Measurements from ENCODE around the gene MYDGF.
"Not testable (repeated sequence)": the region's sequence is repeated elsewhere in the genome, so short reads cannot be mapped to it uniquely, and the experiment has no call there.

MYDGF gene

GRCh38 chr19:4700693-4700970 is 30.5 kb upstream of the MYDGF start:
- DNase-seq (ENCODE audit: low read depth in 1 of 2, low spot score in 1 of 2) = no peak

DNA sequence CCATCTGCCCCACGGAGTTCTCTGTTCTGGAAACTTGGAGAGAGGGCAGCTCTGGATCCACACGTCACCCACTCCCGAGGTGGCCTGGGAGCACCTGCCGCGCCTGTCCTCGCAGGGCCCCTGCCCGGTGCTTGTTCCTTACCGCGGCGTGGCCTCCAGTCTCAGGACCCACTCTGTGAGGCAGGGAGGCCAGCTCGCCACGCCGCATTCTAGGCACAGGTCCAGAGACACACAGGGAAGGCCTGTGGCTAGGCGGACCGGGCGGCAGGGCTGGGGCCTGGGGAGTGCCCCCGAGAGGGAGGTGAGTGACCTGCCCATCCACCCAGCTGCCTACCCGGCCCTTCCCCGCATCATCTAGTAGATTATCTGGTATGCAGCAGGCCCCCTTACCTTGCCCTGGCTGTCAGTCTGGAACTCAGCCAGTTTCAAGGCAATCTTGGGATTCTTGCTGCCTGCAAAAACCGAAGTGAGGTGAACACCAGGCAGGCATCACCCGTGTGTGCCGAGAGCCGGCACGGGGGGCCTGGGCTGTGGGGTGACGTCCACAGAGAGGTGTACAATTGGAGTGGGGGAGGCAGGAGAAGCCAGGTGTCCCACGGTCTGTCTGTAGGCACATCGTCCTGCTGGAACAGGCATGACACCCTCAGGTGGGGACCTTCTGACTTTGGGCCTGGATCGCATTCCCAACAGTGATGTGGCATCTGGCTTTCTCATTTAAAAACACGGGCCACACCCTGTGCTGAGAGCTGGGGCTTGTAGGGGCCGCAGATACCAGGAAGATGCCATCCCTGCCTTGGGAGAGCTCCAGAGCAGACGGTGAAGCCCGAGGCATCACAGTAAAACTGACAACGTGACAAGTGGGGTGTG is 29.9 kb upstream of the MYDGF start:
- no peak for DNase-seq (ENCODE audit: low read depth in 1 of 2, low spot score in 1 of 2)

DNA sequence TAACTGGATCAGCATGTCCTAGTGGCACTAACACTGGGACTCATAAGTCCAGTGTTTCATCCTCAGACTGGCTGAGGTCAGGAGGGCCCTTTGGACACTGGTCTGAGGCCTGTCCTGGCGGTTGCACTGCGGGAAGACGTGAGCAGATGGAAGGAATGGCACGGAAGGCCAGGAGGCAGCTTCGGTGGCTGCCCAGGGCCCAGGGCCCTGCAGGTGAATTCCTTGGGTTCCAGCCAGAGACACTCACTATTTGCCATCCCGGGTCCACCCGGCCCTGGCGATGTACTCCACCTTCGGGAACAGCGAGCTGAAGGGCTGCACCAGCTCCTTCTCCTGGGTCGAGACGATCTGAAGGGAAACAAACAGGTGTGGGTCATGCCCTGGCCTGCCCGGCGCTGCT is 27.2 kb upstream of the MYDGF start:
- DNase-seq (ENCODE audit: low read depth in 1 of 2, low spot score in 1 of 2) = no peak

DNA sequence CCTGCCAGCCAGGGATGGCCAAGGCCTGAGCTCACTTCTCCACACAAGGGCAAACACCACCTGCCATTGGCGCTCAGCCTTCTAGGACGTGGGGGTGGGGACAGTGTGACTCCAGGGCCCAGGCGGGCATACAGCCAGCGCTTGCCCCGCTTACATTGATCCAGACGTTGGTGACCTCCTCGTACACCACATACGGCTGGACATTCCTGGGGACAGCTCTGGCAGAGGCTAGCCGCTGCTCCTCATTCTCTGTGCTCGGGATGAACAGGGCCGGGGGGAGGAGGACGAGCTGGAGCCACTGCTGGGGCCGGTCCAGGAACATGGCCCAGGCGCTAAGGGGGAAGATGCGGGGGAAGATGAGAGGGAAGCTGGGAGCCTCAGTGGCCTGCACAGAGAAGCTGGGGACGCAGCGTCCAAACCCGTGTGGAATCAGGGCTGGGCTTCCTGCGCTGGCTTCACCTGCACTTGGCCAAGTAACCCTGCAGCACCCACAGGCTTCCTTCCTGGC is 25.1 kb upstream of the MYDGF start:
- DNase-seq (ENCODE audit: low read depth in 1 of 2, low spot score in 1 of 2) = no peak

- DNase-seq (ENCODE audit: low read depth in 1 of 2, low spot score in 1 of 2) = no peak
These were observed 24.3 kb upstream of the MYDGF start for GRCh38 chr19:4694211-4694987.

GRCh38 chr19:4693471-4694121 is 23.5 kb upstream of the MYDGF start:
- DNase-seq (ENCODE audit: low read depth in 1 of 2, low spot score in 1 of 2) = no peak

DNA sequence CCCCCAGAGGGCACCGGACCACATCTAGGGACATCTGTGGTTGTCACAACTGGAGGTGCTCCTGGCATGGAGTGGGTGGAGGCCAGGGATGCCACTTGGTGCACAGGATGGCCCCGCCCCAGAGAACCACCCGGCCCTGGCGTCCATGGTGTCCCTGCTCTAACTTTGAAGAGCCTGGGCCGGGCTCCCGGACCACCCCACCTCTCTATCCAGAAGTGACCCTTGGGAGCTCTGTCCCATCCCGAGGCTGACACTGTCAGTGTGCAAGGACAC is 22.9 kb upstream of the MYDGF start:
- no peak for DNase-seq (ENCODE audit: low read depth in 1 of 2, low spot score in 1 of 2)

DNA sequence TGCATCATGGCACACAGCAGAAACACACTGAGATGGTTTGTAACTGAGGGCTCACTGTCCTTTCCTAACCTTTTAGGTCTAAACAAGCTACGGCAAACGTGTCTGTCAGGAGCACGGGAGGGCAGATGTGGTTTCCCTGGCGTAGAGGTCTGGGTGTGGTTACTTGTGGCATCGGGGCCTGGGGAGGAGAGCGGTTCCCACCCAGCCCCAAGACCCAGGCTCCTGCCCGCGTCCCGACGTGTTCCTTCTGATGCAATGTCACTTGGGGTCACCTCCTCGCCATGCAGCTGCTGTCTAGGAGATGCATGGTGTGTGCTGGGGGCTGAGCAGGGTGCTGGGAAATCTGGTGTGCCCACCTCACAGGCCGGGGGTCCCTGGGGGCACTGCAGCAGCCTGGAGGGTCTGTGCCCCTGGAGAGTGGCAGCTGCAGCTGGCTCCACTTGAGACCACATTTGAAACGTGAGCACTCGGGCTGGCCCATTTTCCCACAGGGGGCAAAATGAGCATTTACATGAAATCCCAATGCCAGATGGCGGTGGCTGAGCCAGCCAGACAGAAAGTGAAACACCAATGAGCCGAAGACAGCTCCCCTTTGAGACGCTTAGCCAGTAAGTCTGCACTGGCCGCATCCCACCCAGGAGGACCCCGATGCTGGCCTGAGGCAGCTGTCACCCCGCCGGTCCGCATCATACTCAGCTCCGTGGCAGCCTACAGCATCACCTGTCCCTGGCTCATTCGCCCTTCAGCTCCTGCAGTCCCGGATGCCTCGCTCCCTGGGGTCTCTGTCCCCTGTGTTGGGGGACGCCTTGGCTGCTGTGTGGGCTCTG is 22.3 kb upstream of the MYDGF start:
- DNase-seq (ENCODE audit: low read depth in 1 of 2, low spot score in 1 of 2) = no peak

- no peak for DNase-seq (ENCODE audit: low read depth in 1 of 2, low spot score in 1 of 2)
These were observed 21.2 kb upstream of the MYDGF start for GRCh38 chr19:4691373-4691772.

DNA sequence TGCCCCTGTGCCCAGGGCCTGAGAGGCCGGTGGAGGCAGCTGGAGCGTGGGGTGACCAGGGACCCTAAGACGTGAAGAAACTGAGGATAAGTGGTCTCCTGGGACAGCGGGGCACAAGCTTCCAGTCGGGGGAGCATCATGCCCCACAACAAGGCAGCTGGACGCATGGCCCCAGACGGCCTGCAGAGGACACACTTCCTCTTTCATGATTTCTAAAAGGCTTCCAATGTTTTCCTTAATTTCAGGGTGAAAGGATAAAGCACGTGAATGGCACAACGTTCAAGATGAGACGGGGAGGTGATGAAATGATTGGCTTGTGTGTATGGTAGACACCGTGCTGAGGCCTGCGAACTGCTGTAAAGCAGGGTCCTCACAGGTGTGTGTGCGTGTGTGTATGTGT is 20.2 kb upstream of the MYDGF start:
- DNase-seq (ENCODE audit: low read depth in 1 of 2, low spot score in 1 of 2) = no peak

DNA sequence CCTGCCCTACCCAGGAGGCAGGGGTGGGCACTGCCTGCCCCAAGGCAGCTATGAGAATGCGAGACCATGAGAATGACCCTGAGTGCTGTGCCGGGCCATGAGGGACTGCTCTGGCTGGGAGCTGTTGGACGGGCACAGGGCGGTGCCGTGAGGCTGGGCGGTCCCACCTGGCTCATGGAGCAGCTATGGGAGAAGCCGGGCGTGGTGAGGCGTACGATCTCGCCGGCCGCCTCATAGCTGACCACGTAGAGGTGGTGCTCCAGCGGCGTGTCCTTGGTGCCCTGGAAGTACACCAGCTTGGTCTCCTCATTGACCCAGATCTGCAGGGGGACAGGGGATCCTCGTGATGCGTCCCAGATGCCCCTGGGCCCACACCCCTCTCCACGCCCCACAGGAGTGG is 19.3 kb upstream of the MYDGF start:
- no peak for DNase-seq (ENCODE audit: low read depth in 1 of 2, low spot score in 1 of 2)

- DNase-seq (ENCODE audit: low read depth in 1 of 2, low spot score in 1 of 2) = no peak
These were observed 18.4 kb upstream of the MYDGF start for GRCh38 chr19:4688587-4688986.

GRCh38 chr19:4687396-4687795 is 17.3 kb upstream of the MYDGF start:
- DNase-seq (ENCODE audit: low read depth in 1 of 2, low spot score in 1 of 2) = no peak

GRCh38 chr19:4686700-4687099 is 16.6 kb upstream of the MYDGF start:
- DNase-seq (ENCODE audit: low read depth in 1 of 2, low spot score in 1 of 2) = no peak

GRCh38 chr19:4684312-4685095 is 14.4 kb upstream of the MYDGF start:
- DNase-seq (ENCODE audit: low read depth in 1 of 2, low spot score in 1 of 2) = no peak

DNA sequence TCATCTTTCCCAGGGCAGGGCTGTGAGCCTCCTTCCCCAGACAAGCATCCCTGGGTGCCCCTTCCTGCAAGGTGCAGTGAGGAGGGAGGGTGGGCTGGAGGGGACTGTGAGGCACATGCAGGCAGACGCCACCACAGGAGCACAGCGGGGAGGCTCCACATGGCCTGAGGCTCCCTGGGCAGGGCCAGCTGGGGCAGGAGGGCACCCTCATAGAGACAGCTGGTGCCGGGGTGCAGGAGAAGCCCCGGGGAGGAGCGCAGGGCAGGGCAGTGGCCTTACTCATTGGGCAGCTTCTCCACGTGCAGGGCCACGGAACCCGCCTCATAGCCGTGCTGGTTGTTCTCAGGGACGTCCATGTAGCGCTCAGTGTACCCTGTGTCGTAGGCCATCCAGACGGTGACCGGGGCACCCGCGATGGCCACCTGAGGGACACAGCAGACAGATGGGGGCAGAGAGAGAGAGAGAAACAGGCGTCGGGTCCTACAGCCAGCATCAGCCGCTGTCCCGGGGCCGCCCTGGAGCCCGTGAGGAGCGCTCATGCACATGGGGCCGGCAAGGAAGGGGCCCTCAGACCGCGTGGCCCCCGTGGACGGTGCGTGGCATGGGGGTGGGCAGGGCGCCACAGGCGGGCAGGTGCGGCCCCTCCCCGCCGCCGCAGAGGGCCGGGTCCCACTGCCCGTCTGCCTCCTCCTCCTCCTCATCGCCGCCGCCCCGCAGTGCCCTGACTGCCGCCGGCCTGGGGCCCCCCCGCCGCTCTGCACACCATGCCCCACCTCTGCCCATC is 12.5 kb upstream of the MYDGF start:
- no peak for DNase-seq (ENCODE audit: low read depth in 1 of 2, low spot score in 1 of 2)

GRCh38 chr19:4680021-4680420 is 9.9 kb upstream of the MYDGF start:
- not testable (repeated sequence) for DNase-seq (ENCODE audit: low read depth in 1 of 2, low spot score in 1 of 2)

DNA sequence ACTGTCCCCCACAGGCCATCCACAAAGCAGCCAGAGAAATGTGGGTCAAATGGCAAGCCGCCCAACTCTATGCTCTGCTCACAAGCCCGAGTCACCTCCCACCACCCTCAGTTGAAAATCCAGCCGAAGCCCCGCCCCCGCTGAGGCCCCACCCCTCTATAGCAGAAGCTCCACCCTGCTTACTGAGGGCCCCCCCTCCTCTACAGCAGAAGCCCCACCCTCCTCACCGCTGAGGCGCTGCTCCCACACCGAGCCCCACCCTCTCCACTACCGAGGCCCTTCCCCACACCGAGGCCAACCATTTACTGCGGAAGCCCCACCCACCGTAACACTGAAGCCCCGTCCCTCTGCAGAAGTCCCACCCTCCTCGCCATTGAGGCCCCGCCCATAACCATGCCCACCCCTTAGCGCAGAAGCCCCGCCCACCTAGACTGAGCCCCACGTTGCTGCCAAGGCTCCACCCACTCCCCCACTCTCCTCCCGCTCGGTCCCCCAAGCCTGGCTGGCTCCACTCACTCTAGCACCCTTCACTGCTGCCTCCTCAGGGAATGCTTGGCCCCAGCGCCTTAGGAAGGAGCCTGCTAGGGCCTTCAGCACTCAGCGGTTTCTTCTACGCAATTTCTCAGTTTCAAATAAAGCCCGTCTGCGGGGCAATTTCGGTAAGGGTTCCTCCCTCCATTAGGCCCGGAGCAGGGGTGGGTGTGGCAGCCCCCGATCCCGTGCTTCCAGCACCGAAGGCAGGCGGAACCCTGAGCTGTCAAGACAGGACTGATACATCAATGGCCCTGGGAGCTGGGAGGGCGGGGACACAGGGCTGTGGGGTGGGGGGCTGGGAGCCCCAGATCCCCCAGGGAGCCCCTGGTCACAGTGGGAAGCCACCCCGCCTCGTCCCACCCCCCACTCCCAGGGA is 9.0 kb upstream of the MYDGF start:
- no peak for DNase-seq (ENCODE audit: low read depth in 1 of 2, low spot score in 1 of 2)

Data from activated T-helper 1 cell treated with anti-CD3 and anti-CD28 coated beads, Interleukin-2, amount 50 U/mL, for 16 hours (primary cell).